Thoracic aorta (tissue), 2 donors: Measurements from ENCODE around the gene KLC4. TPM values are rescaled to one million over a fixed set of nuclear protein-coding genes. Genes with fewer than 3 reads are reported as not detected.

Source experiments
- ATAC-seq: fragments of 150-250 bp; one replicate; pipeline ENCODE4 v1.8.0; 2017; ENCODE audit warnings: low read depth; ENCODE audit not compliant: insufficient number of reproducible peaks, low FRiP score
- DNase-seq: peaks from one replicate; pipeline ENCODE4 v3.0.0-alpha.2; 2020; ENCODE audit warnings: low spot score
- H3K27ac ChIP-seq, 2 donors: fragments of 200-600 bp; sonication (generic); 1 replicate in 1 of 2; 2 replicates in 1 of 2; pipeline ENCODE4 v1.5.1; 2016; ENCODE audit warnings: mild to moderate bottlenecking in 2 of 2, moderate library complexity in 2 of 2
- H3K27me3 ChIP-seq: fragments of 200-600 bp; sonication (generic); replicated peaks from 2 replicates; pipeline ENCODE4 v1.6.0; 2016; ENCODE audit warnings: mild to moderate bottlenecking; ENCODE audit not compliant: insufficient read depth
- H3K36me3 ChIP-seq: fragments of 200-600 bp; sonication (generic); one replicate; pipeline ENCODE4 v1.5.1; 2016
- H3K4me1 ChIP-seq, 2 donors: fragments of 200-600 bp; sonication (generic); 1 replicate in 1 of 2; 2 replicates in 1 of 2; pipeline versions ENCODE4 v1.5.1 to v1.6.0; 2016; ENCODE audit warnings: low read depth in 2 of 2, mild to moderate bottlenecking in 1 of 2; ENCODE audit not compliant: control insufficient read depth in 1 of 2
- H3K4me3 ChIP-seq: fragments of 200-600 bp; sonication (generic); 2 replicates; pipeline ENCODE4 v1.5.1; 2016; ENCODE audit warnings: mild to moderate bottlenecking
- H3K9me3 ChIP-seq: fragments of 200-600 bp; sonication (generic); 2 replicates; pipeline ENCODE4 v1.5.1; 2016
- total RNA-seq, 2 donors: library from RNA; depleted of rRNA; stranded (reverse); fragments of >200 nt; gene quantifications; one replicate each; pipeline versions ENCODE4 v1.1.0 to v1.2.3, GENCODE V29; 2016
- TF ChIP-seq, protein P1 (sequence below): fragments of 200-600 bp; sonication (generic); IDR thresholded peaks from one replicate; pipeline ENCODE4 v1.5.1; 2019; ENCODE audit warnings: antibody characterized with exemption

KLC4 gene
- total RNA-seq, 2 donors from 2014 or later, result 22.9 to 33.5 TPM

DNA sequence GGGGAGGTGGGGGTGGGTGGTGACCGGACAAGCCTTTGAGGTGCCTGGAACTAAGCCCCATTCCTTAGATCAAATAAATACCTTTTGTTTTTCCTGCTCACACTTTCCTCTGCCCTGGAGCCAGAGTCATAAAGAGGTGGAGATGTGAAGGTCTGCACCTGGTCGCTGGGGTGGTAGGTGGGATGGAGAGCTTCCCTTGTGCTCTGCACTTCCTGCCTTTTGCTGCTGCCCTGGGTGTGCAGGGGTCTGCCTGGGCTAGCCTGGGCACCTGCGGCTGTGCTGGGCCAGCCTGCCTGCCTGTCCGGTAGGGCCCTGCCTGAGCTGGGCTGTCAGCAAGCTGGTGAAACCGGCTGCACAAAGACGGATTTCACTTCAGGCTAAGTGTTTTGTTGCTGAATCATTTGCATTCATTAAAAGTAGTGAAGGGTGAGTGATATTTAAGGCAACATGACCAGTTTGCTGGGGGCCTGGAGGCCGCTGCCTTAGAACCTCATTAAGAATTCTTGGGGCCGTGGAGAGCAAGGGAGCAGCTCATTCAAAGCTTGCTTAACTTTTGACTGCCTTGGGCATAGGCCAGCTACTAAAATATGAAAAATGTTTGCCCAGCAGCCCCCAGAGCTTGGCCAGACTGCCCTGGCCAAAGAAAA lies 37.1 kb downstream of the KLC4 start:
- Histone ChIP-seq H3K4me3 (no peak overlapping the region), H3K9me3 (no peaks in the 10 kb centered on the region), H3K27me3 (no peaks in the 10 kb centered on the region), H3K27ac (no peak overlapping the region), H3K36me3 (no peaks in the 10 kb centered on the region), H3K4me1 (peaks cover 0 to 15% of the 10 kb centered on the region in 2 donors)
- peak; percentile 47 for ATAC-seq
- TF ChIP-seq, protein P1, sequence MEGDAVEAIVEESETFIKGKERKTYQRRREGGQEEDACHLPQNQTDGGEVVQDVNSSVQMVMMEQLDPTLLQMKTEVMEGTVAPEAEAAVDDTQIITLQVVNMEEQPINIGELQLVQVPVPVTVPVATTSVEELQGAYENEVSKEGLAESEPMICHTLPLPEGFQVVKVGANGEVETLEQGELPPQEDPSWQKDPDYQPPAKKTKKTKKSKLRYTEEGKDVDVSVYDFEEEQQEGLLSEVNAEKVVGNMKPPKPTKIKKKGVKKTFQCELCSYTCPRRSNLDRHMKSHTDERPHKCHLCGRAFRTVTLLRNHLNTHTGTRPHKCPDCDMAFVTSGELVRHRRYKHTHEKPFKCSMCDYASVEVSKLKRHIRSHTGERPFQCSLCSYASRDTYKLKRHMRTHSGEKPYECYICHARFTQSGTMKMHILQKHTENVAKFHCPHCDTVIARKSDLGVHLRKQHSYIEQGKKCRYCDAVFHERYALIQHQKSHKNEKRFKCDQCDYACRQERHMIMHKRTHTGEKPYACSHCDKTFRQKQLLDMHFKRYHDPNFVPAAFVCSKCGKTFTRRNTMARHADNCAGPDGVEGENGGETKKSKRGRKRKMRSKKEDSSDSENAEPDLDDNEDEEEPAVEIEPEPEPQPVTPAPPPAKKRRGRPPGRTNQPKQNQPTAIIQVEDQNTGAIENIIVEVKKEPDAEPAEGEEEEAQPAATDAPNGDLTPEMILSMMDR, result no peak
- DNase-seq, result no peak

DNA sequence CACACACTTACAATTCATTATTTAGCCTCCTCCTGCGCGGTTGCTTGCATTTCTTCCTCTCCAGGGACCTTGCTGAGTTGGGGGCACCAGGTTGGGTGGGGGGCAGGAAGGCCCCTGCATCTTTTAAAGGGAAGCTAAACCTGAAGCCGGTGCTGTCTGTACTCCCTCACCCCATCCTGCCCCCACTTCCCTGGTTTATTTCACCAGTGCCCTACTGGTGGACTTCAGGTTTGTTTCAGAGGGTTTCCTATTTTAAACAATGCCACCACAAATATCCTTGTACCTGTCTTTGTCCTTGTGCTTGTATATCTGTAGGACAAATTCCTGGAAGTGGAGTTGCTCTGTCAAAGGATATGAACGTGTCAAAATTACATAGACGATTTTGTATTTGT lies 37.7 kb downstream of the KLC4 start:
- DNase-seq (no peak), ATAC-seq (no peak)
- no peak overlapping the region for H3K4me3 ChIP-seq
- no peak overlapping the region for H3K27ac ChIP-seq
- TF ChIP-seq, protein P1, result no peak
- no peaks in the 10 kb centered on the region for H3K36me3 ChIP-seq
- peaks cover 0 to 15% of the 10 kb centered on the region in 2 donors for H3K4me1 ChIP-seq
- no peaks in the 10 kb centered on the region for H3K27me3 ChIP-seq
- no peaks in the 10 kb centered on the region for H3K9me3 ChIP-seq

DNA sequence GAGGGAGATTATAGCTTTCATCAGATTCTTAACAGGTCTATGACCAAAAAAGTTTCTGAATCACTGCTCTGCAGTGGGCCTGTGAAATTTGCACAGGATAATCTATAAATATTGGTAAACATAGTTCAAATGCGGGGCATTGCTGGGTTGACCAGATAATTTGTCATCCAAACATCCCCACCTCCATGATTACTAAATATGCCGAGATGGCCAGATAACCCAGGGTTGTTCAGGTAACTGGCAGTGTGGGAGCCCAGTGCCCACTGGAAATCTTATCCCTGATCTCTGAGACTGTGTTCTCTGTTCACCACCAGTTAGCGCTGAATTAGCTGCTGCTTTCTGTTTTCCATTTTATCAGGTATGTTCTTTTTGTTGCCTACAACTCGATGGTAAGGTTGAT lies 38.1 kb downstream of the KLC4 start:
- peaks cover 0 to 15% of the 10 kb centered on the region in 2 donors for H3K4me1 ChIP-seq
- H3K9me3 ChIP-seq, result no peaks in the 10 kb centered on the region
- H3K4me3 ChIP-seq, result no peak overlapping the region
- H3K27ac ChIP-seq, result no peak overlapping the region
- TF ChIP-seq, protein P1, result no peak
- H3K36me3 ChIP-seq, result no peaks in the 10 kb centered on the region
- DNase-seq (no peak), ATAC-seq (no peak)
- no peaks in the 10 kb centered on the region for H3K27me3 ChIP-seq

DNA sequence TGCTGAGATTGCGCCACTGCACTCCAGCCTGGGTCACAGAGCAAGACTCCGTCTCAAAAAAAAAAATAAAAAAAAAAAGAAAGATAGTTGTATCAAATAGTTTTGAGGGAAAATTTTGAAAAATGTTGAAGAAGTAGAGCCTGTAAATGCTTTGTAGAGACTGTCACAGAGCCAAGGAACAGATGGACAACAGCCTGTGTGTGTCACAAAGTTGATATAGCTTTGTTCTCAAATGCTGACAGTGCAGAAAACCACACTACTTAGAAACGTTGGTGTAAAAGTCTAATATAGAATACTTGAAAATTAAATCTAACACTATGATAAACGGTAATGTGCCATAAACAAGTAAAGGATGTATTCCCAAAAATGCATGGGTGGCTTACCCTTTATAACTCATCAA lies 42.1 kb downstream of the KLC4 start:
- no peaks in the 10 kb centered on the region for H3K9me3 ChIP-seq

DNA sequence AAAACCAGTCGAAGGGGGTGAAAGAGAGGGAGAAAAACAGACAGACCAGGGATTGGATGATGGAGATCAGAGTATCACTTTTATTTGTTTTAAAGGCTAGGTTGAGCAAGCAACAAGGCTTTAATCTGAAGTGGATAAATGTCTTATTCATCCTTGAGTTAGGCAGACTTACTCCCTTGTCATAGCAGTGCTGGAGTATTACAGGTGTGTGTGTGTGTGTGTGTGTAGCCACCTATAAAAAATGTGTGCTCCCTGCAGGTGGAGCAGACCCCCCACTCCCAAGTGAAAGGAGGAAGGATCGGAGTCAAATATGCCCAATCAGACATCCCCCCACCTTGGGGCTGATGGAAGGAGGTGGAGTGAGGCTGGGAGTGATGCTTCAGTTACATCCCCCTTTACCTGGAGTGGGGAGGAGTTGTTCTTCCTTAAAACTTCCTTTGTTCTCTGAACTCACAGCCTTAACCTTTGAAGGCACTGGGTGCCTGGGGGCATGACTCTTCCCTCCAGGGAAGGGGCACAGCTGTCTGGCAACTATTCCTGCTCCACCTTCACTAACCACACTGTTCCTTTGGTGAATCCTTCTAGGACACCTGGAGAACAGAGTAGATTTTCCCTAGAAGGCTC lies 43.9 kb downstream of the KLC4 start:
- Histone ChIP-seq H3K9me3 (no peaks in the 10 kb centered on the region), H3K27ac (no peak overlapping the region), H3K36me3 (no peaks in the 10 kb centered on the region), H3K4me1 (no peaks in the 10 kb centered on the region), H3K4me3 (no peak overlapping the region), H3K27me3 (no peaks in the 10 kb centered on the region)
- DNase-seq, result no peak
- no peak for ATAC-seq
- TF ChIP-seq, protein P1, result no peak

More for the DNA sequence above, 42.1 kb downstream of the KLC4 start:
- ATAC-seq, result no peak
- no peaks in the 10 kb centered on the region for H3K36me3 ChIP-seq
- no peaks in the 10 kb centered on the region for H3K27me3 ChIP-seq
- TF ChIP-seq, protein P1, result no peak
- no peak overlapping the region for H3K27ac ChIP-seq
- H3K4me1 ChIP-seq, result peaks cover 0 to 9% of the 10 kb centered on the region in 2 donors
- no peak for DNase-seq
- no peak overlapping the region for H3K4me3 ChIP-seq
